HUES64 (cell line): Measurements from ENCODE around the gene KISS1R. TPM values are rescaled to one million over a fixed set of nuclear protein-coding genes. Genes with fewer than 3 reads are reported as not detected.

Experiments used
- H3K27ac ChIP-seq: 2 replicates; pipeline ENCODE4 v1.7.0; 2013; ENCODE audit warnings: low read depth, low read length, inconsistent platforms
- H3K27me3 ChIP-seq: 2 replicates; pipeline ENCODE4 v1.6.1; 2013; ENCODE audit warnings: mild to moderate bottlenecking, low read length; ENCODE audit not compliant: insufficient read depth
- H3K36me3 ChIP-seq: 2 replicates; pipeline ENCODE4 v1.6.1; 2013; ENCODE audit warnings: mild to moderate bottlenecking, low read length; ENCODE audit not compliant: insufficient read depth
- H3K4me1 ChIP-seq: 2 replicates; pipeline ENCODE4 v1.6.1; 2013; ENCODE audit warnings: mild to moderate bottlenecking, low read length, moderate library complexity; ENCODE audit not compliant: insufficient read depth
- H3K4me3 ChIP-seq: 2 replicates; pipeline ENCODE4 v1.5.1; 2013; ENCODE audit warnings: mild to moderate bottlenecking, low read length, moderate library complexity
- H3K9ac ChIP-seq: 2 replicates; pipeline ENCODE4 v1.6.1; 2013; ENCODE audit warnings: mild to moderate bottlenecking, low read depth, low read length
- H3K9me3 ChIP-seq: 2 replicates; pipeline ENCODE4 v1.6.1; 2013; ENCODE audit warnings: low read depth, low read length; ENCODE audit not compliant: insufficient read depth
- WGBS: fragments of 150-250, 120-280 bp; methylation state at CpG from one replicate; pipeline ENCODE4 v1.1.7; 2013; ENCODE audit warnings: missing lambda C conversion rate; 5-methylcytosine and 5-hydroxymethylcytosine counted together
- polyA plus RNA-seq, 2 experiments: library from polyadenylated mRNA; stranded (reverse); fragments of 50-300 nt; gene quantifications; one replicate each; pipeline ENCODE4 v1.2.3, GENCODE V29; 2013

The KISS1R gene
- polyA plus RNA-seq (2013, experiment 1 of 2) = 0.75 TPM
- polyA plus RNA-seq (2013, experiment 2 of 2) = 1.3 TPM

DNA sequence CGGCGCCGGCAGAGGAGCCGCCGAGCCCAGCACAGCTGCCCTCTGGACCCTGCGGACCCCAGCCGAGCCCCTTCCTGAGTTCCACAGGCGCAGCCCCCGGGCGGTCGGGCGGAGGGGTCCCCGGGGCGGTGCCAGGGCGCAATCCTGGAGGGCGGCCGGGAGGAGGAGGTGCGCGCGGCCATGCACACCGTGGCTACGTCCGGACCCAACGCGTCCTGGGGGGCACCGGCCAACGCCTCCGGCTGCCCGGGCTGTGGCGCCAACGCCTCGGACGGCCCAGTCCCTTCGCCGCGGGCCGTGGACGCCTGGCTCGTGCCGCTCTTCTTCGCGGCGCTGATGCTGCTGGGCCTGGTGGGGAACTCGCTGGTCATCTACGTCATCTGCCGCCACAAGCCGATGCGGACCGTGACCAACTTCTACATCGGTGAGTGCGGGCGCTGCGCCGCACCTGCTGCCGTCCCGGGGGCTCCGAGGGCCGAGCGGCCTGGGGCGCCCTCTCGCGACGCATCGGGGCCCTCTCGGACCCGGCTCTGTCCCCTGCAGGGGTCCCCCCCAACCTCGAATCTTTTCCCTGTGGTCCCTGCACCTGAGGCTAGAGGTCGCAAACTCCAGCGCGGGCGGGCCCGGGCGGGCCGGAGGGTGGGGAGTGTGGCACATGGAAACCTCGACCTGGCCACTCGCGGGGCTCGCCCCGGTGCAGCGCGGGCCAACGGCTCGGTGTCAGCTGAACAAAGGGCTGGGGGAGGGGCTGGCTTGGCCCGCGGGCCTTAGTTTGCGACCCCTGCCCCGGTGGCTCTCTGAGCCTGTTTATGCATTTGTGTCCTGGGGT, at the start of gene KISS1R:
TSS of gene KISS1R (plus strand) at position 11 of the 829 bp plus-strand sequence. CDS start at position 181, 170 bp downstream.
- Histone ChIP-seq H3K4me3 (peak within 1 kb of the TSS; percentile 67), H3K36me3 (no peaks in the 10 kb centered on the region), H3K4me1 (peaks cover 2% of the 10 kb centered on the region; the same call in 1 of the 2 replicates), H3K9me3 (no peaks in the 10 kb centered on the region), H3K9ac (peak within 1 kb of the TSS; percentile 38; the same call in 1 of the 2 replicates), H3K27ac (no peak within 1 kb of the TSS), H3K27me3 (peaks cover 50% of the 10 kb centered on the region)
- WGBS = under 1% methylated on average over 87 of the region's 87 CpGs

DNA sequence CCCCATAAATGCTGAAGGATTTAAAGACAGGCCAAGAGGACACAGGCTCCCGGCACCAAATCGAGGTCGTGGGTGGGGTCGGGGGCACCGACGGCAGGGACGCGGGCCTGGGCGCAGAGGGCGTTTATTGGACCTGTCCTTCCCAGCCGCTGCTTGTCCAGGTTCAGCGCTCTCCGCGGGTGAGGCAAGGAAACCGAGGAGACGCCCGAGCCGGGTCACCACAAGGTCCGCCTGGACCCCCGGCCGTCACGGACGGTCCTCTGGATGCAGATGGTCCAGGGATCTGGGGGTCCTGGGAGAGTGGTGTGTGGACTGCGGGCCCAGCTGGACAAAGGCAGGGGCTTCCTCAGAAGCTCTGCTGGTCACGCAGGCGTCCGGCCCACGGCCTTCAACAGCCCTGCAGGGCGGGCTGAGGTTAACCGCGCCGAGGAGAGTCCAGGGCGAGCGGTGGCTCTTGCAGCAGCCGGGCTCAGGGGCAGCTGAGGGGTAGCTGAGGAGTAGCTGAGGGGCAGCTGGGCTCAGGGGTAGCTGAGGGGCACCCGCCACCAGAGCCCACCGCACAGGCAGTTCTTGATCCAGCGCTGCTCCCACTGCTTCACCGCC, 49.2 kb upstream of the KISS1R start:
- no peaks in the 10 kb centered on the region for H3K4me1 ChIP-seq
- no peak overlapping the region for H3K27ac ChIP-seq
- no peaks in the 10 kb centered on the region for H3K9me3 ChIP-seq
- WGBS = 94% methylated on average over 39 of the region's 39 CpGs
- H3K36me3 ChIP-seq = peaks cover 10% of the 10 kb centered on the region
- H3K27me3 ChIP-seq = no peaks in the 10 kb centered on the region
- no peak overlapping the region for H3K9ac ChIP-seq
- no peak overlapping the region for H3K4me3 ChIP-seq

DNA sequence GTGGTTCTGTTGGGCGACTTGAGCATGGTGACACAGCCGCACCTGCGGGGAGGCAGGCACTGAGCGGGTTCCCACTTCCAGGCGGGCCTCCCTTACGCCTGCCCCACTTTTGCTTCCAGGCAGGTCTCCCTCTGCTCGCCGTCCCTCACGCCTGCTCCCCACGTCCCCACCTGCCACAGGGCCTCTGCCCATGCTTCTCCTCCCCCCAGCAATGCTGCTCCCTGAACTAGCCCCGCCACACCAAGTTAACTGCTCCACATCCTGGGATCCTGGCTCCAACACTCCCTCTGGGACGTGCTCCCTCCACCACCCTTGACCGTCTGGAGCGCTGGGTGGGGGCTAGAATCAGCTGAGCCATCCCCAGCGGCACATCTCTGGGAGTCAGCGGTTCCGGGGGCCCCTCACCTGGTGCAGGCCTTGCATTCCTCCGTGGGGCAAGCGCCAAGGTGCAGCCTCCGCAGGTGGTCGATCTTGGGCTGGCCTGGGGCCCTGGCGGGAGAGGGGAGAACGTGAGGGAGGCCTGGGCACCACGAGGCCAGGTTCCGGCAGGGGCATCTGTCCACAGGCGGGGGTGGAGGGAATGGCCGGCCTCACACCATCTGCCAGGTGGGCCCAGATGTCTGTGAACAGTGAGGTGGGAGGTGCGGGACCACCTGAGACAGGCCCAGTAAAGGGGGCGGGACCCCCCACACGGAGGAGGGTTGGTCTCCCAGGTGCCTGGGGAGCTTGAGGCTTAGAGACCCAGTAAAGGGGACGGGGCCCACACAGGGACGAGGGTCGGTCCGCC, 48.5 kb upstream of the KISS1R start:
- H3K9me3 ChIP-seq = no peaks in the 10 kb centered on the region
- H3K4me3 ChIP-seq = no peak overlapping the region
- 91% methylated on average over 34 of the region's 34 CpGs for WGBS
- H3K36me3 ChIP-seq = peaks cover 10% of the 10 kb centered on the region
- H3K27me3 ChIP-seq = no peaks in the 10 kb centered on the region
- no peak overlapping the region for H3K27ac ChIP-seq
- no peak overlapping the region for H3K9ac ChIP-seq
- no peaks in the 10 kb centered on the region for H3K4me1 ChIP-seq

- 86% methylated on average over 29 of the region's 29 CpGs for WGBS
- no peaks in the 10 kb centered on the region for H3K9me3 ChIP-seq
- no peak overlapping the region for H3K4me3 ChIP-seq
- no peak overlapping the region for H3K9ac ChIP-seq
- H3K27me3 ChIP-seq = no peaks in the 10 kb centered on the region
- no peaks in the 10 kb centered on the region for H3K4me1 ChIP-seq
- peaks cover 12% of the 10 kb centered on the region for H3K36me3 ChIP-seq
- no peak overlapping the region for H3K27ac ChIP-seq
Measured at GRCh38 chr19:869245-870177, 47.6 kb upstream of the KISS1R start.

DNA sequence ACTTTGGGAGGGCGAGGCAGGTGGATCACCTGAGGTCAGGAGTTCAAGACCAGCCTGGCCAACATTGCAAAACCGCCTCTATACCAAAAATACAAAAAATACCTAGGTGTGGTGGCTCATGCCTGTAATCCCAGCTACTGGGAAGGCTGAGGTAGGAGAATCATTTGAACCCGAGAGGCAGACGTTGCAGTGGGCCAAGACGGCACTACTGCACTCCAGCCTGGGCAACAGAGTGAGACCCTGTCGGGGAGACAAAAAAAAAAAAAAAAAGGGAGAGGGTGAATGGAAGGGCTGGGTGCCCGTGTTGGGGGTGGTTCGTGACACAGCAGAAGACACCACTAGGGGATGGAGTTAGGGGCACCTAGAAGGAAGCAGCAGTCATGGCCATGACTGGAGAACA, 46.8 kb upstream of the KISS1R start:
- peaks cover 16% of the 10 kb centered on the region for H3K36me3 ChIP-seq
- H3K4me3 ChIP-seq = no peak overlapping the region
- WGBS = 90% methylated on average over 8 of the region's 8 CpGs
- H3K27me3 ChIP-seq = no peaks in the 10 kb centered on the region
- H3K4me1 ChIP-seq = no peaks in the 10 kb centered on the region
- no peak overlapping the region for H3K9ac ChIP-seq
- H3K27ac ChIP-seq = no peak overlapping the region
- no peaks in the 10 kb centered on the region for H3K9me3 ChIP-seq

GRCh38 chr19:870963-871401, 46.2 kb upstream of the KISS1R start:
- Histone ChIP-seq H3K4me1 (no peaks in the 10 kb centered on the region), H3K9ac (no peak overlapping the region), H3K9me3 (no peaks in the 10 kb centered on the region), H3K4me3 (no peak overlapping the region), H3K27me3 (no peaks in the 10 kb centered on the region), H3K27ac (peak overlapping the region; percentile 4; the same call in 1 of the 2 replicates), H3K36me3 (peaks cover 23% of the 10 kb centered on the region)
- 87% methylated on average over 28 of the region's 28 CpGs for WGBS

DNA sequence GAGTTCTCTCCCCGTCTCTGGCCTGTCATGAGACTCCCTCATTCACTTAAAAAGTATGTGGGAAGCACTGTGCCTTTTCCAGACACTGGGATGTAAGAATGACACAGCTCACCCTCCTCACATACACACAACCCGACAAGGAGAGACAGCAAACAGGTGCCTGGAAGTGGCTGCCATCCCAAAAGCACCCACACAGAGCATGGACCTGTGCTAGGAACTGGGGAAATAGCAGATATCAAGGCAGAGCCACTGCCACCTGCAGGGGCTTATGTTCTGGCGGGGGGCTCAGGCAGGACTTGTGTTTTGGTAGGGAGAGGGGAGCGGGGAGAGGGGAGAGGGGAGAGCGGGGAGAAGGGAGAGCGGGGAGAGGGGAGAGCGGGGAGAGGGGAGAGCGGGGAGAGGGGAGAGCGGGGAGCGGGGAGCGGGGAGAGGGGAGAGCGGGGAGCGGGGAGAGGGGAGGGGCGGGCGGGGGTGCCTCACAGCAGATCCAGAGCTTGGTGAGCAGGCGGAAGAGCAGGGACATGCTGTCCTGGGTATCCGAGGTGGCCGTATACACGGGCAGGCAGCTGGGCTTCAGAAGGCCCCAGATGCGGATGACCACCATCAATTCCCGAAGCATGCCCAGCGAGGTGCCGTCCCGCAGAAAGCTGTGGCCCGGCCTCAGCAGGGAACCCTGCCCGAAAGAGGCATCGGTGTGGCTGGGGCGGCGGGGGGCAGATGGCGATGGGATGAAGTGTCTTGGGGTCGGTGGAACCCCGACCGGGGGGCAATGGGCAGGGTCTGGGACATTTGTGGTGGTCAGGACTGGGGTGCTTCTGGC, 45.5 kb upstream of the KISS1R start:
- peak overlapping the region; percentile 70; the same call in 1 of the 2 replicates for H3K27ac ChIP-seq
- 60% methylated on average over 22 of the region's 33 CpGs for WGBS

GRCh38 chr19:872266-872951, 44.7 kb upstream of the KISS1R start:
- Histone ChIP-seq H3K27me3 (no peaks in the 10 kb centered on the region), H3K4me3 (peak overlapping the region; percentile 27; the same call in 1 of the 2 replicates), H3K4me1 (no peaks in the 10 kb centered on the region), H3K9ac (no peak overlapping the region), H3K27ac (peak overlapping the region; percentile 70; the same call in 1 of the 2 replicates), H3K36me3 (peaks cover 33% of the 10 kb centered on the region), H3K9me3 (no peaks in the 10 kb centered on the region)
- 43% methylated on average over 27 of the region's 27 CpGs for WGBS

More for the DNA sequence above, 45.5 kb upstream of the KISS1R start:
- Histone ChIP-seq H3K9ac (no peak overlapping the region), H3K27me3 (no peaks in the 10 kb centered on the region), H3K36me3 (peaks cover 28% of the 10 kb centered on the region), H3K4me3 (peak overlapping the region; percentile 27; the same call in 1 of the 2 replicates), H3K4me1 (no peaks in the 10 kb centered on the region), H3K9me3 (no peaks in the 10 kb centered on the region)

DNA sequence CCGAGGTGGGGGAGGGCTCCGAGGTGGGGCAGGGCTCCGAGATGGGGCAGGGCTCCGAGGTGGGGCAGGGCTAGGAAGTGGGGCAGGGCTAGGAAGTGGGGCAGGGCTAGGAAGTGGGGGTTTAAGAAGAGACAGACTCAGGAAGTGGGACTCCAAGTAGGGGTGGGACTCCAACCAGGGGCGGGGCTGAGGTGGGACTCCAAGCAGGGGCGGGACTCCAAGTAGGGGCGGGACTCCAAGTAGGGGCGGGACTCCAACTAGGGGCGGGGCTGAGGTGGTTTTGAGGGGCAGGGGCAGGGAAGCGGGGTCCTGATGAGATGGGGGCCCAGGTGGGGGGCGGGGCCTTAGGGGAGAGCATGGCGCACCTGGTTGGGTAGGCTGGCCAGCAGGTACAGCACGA, 44.0 kb upstream of the KISS1R start:
- 63% methylated on average over 13 of the region's 13 CpGs for WGBS
- H3K9me3 ChIP-seq = no peaks in the 10 kb centered on the region
- no peaks in the 10 kb centered on the region for H3K27me3 ChIP-seq
- H3K4me3 ChIP-seq = no peak overlapping the region
- H3K36me3 ChIP-seq = peaks cover 29% of the 10 kb centered on the region
- H3K9ac ChIP-seq = no peak overlapping the region
- H3K27ac ChIP-seq = no peak overlapping the region
- no peaks in the 10 kb centered on the region for H3K4me1 ChIP-seq
